KG1 (cell line): ENCODE data around the gene SIK2.
A peak's percentile ranks its signal among the peaks of the same experiment; 100 is the strongest.

ENCODE experiments used
- DNase-seq: peaks from one replicate; lab custom pipeline; 2025; lab: John Stamatoyannopoulos, UW

The SIK2 gene

DNA sequence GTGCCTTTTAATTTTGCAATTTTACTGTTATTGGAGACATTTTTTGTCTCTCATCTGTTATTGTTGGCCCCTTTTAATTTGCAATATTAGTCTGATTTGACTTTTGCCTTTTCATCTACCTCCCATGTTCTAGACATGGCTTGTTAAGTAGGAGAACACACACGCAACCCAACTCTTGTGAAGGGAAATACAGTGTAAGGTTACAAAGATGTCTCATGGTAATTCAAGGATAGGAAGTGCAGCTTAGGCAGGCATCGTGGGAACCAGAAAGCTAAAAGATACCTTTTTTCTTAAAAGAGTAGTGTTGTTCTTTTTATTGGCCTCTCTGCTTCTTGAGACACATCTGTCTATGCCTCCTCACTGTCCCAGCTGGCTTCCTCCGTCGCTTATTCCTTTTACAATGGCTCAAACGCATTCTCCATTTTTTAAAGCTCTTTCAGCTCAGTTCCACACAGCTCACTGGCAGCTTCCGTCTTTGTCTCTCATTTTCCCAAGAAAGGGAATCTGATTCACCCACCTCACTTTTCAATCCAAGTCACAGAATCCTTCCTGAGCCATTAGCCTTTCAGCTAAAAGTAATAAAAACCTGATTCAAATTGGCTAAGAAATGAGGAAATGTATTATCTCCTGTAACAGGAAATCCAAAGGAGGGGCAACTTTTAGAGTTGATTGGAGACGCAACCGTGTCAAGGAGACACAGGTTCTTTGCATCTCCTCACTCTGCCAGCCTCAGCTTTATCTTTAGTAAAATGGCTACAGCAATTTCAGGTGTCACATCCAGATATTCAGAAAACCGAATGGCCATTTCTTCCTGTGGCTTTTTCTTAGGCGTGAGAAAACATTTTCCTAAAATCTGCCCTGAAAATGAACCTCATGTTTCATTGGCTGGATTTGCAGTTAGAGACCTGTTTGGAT, 57.2 kb downstream of the SIK2 start:
- no peak for DNase-seq

DNA sequence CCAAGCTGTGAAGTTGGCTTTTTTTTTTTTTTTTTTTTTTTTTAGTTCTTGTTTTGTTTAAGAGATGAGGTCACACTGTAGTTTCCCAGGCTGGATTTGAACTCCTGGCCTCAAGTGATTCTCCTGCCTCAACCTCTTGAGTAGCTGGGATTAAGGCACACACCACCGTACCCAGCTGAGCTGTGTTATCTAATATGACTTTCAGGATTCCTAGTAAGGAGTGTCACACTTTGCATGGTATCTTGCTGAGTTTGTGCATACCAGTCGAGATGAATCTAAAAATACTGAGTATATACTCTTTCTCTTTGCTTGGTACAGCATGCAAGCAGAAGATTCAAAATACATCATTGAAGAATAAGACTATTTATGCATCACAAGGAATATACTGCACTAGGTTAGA, 58.6 kb downstream of the SIK2 start:
- no peak for DNase-seq

DNA sequence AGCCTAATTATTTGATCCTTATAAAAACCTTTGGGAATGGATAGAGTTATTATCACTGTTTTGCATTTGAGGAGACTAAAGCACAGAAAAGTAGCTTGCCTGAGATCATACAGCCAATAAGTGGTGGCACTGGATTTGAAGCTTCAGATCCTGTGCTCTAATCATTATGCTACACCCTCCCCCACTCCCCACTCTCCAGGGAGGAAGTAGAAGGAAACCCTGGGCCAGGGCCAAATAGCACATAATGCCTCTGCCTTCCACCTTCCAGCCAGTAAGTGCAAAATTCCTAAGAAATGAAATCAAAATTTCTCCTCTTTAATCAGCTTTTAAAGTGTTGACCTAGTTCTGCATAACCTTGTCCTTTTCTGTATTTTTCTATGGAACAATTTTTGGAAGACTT, 61.6 kb downstream of the SIK2 start:
- DNase-seq = no peak

DNA sequence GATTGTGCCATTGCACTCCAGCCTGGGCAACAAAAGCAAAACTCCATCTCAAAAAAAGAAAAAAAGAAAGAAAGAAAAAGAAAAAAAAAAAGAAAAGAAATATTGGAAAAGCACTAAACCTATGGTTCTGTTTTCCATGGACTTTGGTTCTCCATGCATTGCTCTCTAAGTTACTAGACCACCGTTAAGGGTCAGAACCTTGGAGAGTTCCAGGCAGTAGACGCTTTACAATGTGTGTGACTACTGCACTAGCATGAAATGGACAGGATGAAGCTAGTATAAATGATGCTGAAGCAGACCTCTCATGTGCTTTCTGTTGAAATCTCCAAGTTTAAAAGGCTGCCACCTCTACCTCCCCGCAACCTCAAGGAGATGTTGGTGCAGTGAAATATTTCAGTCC, 63.5 kb downstream of the SIK2 start:
- peak; percentile 23 for DNase-seq

DNA sequence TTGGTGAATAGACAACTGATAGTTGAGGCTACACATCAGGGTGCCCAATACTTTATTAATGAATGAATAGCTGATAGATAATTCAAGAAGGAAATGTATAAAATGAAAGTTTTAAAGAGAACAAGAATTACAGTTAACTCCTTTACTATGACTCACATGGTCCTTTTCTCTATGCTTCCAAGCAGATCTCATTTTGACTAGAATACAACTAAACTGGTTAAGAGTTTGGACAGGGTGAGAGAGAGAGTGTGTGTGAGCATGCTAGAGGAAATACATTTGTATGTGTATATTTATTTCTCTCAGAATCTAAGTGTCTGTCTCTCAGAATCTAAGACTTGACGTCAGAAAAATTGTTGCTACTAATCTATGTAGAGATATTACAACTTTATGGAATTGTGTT, 66.7 kb downstream of the SIK2 start:
- no peak for DNase-seq

DNA sequence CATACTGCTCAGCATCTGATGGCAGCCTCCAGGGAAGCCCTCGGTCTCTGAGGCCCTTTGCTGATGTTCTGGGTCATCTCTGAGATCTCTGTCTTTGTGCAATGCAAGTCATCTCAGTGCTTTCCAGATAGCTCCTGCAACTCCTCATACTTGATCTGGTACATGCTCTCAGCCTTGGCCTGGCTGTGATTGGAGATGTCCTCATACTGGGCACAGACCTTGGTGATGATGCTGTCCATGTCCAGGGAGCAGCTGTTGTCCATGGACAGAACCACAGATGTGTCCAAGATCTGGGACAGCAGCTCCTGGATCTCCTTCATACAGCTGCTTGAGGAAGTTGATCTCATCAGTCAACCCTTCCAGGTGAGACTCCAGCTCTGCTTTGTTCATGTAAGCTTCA, 69.1 kb downstream of the SIK2 start:
- DNase-seq = no peak

DNA sequence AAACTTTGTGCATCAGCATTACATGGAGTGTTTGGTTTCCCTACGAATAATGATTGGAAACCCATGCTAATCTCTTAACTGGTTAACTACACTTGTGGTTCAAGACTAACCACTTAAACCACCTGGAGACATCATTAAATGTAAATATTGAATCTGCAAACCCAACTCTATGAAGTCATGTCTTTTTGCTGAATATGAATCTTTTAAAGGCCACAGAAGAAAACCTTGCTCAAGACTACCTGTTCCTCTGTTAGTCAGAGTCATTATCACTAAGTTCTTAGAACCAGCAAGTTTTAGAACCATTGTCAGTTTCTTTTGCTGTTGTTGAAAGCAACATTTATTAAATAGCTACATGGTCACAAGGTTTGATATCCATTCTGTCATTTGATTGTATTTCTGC, 70.7 kb downstream of the SIK2 start:
- no peak for DNase-seq

DNA sequence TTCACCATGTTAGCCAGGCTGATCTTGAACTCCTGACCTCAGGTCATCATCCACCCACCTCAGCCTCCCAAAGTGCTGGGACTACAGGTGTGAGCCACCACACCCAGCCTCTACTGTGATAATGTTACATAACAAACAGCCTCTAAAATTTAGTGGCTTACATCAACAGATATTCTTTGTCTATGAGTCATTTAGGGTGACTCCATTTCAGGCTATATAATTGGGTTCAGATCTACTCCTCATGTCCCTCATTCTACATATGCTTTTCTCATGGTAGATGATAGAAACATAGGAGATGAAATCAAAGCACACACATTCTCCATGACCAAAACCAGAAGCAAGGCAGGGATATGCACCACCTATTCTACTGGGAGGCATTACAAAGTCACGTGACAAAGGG, 72.7 kb downstream of the SIK2 start:
- no peak for DNase-seq

DNA sequence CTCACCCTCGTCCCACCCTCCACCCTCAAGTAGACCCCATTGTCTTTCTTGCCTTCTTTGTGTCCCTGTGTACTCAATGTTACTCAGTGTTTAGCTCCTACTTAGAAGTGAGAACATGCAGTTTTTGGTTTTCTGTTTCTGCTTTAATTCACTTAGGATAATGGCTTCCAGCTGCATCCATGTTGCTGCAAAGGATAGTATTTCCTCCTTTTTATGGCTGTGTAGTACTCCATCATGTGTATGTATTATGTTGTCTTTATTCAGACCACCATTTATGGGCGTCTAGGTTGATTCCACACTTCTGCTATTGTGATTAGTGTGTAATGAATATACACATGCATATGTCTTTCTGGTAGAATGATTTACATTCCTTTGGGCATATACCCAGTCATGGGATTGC, 73.6 kb downstream of the SIK2 start:
- DNase-seq = no peak

DNA sequence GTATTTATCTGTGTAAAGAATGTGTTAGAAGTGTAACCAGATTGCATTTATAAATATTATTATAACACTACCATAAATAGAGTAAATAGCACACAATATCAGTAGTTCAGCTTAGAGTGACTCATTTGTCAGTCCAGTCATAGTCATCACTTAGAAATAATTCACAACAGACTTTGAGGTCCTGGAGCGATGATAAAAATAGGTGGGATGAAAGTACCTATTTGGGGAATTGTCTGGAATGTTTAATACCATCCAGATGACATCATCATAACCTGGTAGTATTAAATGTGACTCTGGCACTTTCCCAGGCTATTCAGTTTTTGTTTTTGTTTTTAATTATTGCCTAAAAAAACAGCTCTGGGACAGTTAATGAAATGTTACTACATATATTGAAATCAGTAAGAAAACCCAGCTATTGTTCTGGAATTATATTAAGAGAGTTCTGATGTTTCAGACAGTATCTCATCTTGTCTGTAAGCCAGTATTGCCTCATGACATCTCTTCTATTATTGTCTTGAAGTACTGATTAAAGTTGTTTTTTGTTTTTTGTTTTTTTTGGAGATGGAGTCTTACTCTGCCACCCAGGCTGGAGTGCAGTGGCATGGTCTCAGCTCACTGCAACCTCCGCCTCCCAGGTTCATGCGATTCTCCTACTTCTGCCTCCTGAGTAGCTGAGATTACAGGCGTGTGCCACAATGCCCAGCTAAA, 74.8 kb downstream of the SIK2 start:
- no peak for DNase-seq

DNA sequence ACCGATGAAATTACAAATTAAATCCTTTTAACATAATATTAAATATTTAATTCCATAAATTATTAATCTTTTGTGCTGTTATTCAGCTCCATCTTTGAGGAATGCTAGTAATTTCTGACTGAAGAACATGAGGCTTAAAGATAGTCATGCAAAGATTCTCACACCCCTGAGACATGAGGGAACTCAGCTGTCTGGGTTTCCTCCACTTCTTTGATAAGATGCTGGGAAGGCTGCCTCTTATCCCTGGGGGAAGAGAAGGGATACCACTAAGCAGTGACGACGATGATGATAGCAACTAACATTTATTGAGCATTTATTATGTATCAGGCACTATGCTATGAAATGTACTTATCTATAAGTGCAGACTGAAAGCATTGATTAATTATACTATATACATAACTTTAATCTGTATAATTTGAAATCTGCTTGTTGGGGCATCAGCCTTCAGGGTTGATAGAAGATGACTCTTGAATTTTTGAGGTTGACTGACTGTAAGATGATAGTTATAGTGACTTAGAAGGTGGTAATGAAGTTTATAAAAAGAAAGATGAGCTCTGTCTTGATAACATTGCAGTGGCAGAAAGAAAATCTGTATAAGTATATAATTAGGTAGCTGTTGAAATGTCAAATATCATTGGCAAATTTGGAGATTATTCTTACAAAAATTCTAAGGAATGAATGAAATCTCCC, 78.4 kb downstream of the SIK2 start:
- DNase-seq = no peak

DNA sequence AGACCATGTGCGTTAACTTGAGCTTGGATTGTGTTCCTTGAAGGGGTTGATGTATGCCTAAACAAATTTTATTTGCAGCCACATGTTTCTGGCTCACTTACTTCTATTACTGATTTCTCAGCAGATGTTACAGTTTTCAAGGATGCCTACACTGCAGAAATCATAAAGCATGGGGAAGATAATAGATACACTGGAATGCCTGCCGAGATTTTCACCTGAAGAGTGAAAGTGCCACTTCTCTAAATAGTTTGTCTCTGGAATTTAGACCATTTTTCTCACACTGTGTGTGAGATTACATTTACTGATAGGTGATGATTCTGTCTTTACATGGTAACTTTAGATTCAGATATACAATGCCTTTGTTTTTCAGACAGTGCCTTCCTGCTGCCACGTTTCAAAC, 81.6 kb downstream of the SIK2 start:
- DNase-seq = no peak

DNA sequence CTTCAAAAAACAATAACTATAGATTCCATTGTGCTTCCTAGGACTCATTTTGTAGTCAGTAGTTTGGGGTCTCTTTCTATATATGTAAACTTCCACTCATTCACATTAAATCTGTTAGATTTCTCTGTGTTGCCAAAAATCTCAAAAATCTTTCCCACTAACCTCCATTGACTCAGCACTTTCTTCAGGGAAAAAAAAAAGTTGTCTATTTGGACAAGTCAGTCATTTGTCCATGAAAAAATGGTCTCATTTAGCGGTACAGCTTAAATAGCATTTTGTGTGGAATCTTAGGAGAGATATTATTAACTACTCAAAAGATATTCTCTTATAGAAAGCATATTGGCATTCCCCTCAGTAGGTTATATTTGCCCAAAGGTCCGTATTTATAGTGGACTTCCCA, 82.0 kb downstream of the SIK2 start:
- DNase-seq = no peak

DNA sequence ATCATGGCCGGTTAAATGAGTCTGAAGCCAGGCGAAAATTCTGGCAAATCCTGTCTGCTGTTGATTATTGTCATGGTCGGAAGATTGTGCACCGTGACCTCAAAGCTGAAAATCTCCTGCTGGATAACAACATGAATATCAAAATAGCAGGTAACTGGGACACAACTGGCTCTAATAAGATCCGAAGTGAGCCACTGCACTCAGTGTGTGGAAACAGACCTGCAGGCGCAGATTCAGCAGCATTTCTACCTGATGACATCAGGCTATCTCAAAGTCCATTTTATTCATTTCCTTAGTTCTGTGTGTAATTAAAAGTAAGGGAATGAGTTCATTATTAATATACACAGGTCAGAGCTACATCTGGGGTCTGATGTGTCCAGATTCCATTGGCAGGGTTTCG, 85.8 kb downstream of the SIK2 start:
- DNase-seq = no peak

DNA sequence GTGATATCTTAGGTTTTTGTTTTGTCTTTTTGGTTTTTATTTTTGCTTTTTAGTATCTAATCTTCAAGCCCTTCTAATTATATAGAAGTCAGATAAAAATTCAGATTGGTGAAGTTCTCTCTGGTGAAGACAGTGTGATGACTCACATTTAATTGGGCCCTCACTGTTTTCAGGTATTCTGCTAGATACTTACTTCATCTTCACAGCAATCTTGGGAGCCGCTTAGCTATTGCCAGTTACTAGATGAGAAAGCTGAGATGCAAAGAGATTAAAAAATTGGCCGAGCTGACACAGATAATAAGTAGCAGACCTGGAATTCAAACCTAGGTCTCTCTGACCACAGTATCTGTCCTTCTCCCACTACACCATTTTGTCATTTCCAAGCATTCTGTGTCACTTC, 88.9 kb downstream of the SIK2 start:
- no peak for DNase-seq

DNA sequence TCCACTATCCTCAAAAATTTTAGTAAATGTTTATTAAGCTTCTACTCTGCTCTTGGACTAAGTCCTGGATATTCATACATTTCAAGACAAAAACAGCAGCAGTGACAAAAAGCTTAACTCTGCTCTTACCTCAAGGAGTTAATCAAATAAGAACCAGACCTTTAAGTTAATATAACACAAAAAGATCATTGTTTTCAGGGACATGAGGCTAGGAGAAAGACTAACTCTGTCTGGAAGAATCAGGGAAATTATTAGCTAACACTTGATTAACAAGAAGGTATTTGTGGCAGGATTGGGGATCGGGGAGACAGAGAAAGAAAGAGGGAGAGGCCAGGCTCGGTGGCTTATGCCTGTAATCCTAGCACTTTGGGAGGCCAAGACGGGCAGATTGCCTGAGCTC, 89.5 kb downstream of the SIK2 start:
- no peak for DNase-seq

DNA sequence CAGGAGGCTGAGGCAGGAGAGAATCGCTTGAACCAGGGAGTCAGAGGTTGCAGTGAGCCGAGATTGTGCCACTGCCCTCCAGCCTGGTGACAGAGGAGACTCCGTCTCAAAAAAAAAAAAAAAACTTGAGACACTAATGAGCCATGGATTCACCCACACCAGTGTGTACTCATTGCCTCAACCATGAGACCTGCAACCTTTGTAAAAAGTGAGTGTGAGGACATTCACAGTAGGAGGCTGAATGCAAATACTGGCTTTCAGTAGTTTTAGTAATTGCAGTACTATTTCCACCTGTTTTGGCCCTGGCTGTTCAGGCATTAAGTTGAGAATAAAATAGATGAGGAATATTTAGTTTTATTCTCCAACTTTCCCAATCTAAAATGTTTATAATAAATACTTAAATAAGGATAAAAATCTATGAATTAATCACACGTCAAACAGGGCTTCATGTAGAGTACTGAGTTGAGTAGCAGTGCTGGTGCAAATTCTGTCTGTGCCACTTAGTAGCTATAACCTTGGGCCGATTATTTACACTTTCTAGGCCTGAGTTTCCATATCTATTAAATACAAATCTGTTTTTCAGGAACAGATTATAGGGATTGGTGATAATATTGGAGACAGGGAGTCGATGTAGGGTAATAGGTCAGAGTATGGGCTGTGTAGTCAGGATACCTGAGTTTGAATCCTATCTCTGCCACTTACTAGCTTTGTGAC, 91.1 kb downstream of the SIK2 start:
- no peak for DNase-seq

DNA sequence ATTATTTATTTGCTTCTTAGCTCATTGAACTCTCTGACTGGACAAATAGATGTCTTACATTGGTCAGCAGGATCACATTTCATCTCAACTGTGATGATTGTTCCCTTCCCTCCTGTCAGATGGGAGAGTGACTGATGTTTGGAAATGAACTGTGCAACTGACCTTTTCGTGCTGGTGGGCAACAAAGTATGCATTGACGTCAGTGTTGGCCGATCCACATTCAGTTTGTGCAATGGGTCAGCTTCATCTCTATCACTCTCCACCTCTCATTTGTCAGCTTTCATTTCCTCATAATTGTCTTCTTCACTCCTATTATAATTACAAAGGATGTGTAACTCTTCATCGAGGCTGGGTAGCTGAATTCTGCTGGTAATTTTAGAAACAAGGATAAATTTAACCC, 92.6 kb downstream of the SIK2 start:
- DNase-seq = no peak

DNA sequence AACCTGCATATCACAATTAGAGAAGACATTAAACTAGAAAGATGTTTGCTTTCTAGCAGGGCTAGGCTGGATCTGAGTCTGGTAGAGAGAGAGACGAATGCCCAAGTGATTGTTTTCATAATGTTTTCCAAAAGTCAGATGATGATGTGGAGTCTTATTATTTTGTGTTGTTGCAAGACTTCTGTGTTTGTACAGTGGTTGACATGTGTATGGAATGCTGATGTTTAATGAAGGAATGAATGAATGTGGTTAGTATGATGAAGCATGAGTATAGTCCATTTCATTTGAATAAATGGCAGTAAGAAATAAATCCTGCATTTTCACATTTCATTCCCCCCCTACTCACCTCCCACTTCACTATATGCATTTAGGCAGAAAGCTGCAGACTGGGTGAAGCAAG, 94.3 kb downstream of the SIK2 start:
- DNase-seq = no peak

DNA sequence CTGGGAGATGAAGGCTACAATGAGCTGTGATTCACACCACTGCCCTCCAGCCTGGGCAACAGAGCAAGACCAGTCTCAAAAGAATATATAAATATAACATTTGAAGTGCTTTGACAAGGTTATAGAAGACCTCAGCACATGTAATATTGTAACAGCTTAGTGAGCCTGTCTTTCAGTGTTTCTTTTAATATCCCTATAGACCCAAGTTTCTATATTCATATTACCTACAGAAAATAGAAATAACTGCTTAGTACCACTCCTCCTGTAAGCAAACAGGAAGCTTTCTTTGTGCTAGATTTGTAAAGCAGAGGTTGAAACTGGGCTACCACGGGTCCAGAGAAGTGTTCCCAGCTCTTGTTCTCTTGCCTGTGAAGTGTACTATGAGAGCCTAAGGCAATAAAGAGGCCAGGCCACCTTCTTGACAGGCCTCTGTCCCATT, 95.7 kb downstream of the SIK2 start:
- DNase-seq = no peak

DNA sequence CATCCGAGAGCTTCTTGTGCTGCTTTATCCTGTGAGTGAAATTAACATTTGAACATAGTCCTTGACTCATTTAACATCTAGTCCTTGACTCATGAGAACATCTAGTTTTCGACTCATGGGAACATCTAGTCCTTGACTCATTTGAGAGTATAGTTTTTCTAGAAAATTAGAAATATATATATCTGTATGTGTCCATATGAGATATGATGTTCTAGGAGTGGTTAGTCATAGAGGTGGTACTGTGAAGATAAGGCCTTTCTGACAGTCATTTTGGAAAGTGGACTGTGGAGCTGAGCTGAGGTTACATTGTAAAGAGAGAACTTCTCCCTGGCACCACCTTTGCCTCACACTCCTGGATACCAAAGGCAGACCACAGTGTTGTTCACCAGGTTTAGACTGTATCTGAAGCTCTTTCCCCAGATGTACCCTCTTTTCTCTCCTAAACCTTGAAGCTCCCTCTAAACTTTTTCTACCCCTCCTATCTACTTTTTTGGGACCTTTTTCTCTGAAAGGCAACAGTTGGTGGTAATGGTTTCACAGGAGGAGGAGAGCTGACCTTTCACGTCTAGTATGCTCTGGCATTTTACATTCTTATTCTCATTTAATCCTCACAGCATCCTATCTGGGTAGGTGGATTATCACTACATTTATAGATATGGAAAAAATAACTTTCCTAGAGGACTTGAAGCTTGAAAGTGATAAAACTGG, 96.8 kb downstream of the SIK2 start:
- DNase-seq = no peak
